Naive thymus-derived CD8-positive, alpha-beta T cell (primary cell): ENCODE measurements around the gene EXOC3. TPM values are rescaled to one million over a fixed set of nuclear protein-coding genes. Genes with fewer than 3 reads are reported as not detected.
A peak's percentile ranks its signal among the peaks of the same experiment; 100 is the strongest.

Experiments used
- ATAC-seq, 2 donors: fragments of 150-1000 bp; cut with Tn5 transposase in 1 of 2; sonication (Bioruptor Pico), chemical (Tn5 transposase) in 1 of 2; 1 replicate in 1 of 2; 2 replicates in 1 of 2; pipeline ENCODE4 v1.10.0; 2021; ENCODE audit warnings: mild to moderate bottlenecking in 2 of 2, moderate library complexity in 2 of 2
- POLR2A ChIA-PET: fragments of 350-600 bp; sonication (Branson Sonifier 250); formaldehyde crosslinking; loops from one replicate; lab custom pipeline; 2021; ENCODE audit warnings: antibody characterized with exemption; lab: Charles Lee
- DNase-seq, 10 donors: peaks; one replicate each; pipeline versions ENCODE4 v3.0.0 to v3.0.0-alpha.2; 2020 to 2022
- H3K27ac Mint-ChIP-seq, 10 donors: one replicate each; pipeline ENCODE4 v1.8.0; 2020 to 2022; ENCODE audit warnings: mild to moderate bottlenecking in 10 of 10, mixed read lengths in 10 of 10, moderate library complexity in 4 of 10, inconsistent platforms in 1 of 10
- H3K27me3 Mint-ChIP-seq, 5 donors: one replicate each; pipeline ENCODE4 v1.8.0; 2021 to 2022; ENCODE audit warnings: mixed read lengths in 5 of 5
- H3K36me3 Mint-ChIP-seq, 3 donors: one replicate each; pipeline ENCODE4 v1.8.0; 2020 to 2022; ENCODE audit warnings: mixed read lengths in 3 of 3, mild to moderate bottlenecking in 2 of 3, inconsistent platforms in 1 of 3
- H3K4me1 Mint-ChIP-seq, 4 donors: one replicate each; pipeline ENCODE4 v1.8.0; 2021 to 2022; ENCODE audit warnings: mixed read lengths in 4 of 4
- H3K4me3 Mint-ChIP-seq, 10 donors: one replicate each; pipeline ENCODE4 v1.8.0; 2020 to 2022; ENCODE audit warnings: mild to moderate bottlenecking in 10 of 10, mixed read lengths in 10 of 10, moderate library complexity in 6 of 10, inconsistent platforms in 1 of 10
- H3K9me3 Mint-ChIP-seq, 9 donors: one replicate each; pipeline ENCODE4 v1.8.0; 2020 to 2022; ENCODE audit warnings: mixed read lengths in 9 of 9, mild to moderate bottlenecking in 3 of 9, inconsistent platforms in 1 of 9, moderate library complexity in 1 of 9
- polyA plus RNA-seq, 3 donors: library from polyadenylated mRNA; unstranded; fragments of 300-500 nt; fragmentation: Illumina TruSeq; gene quantifications; one replicate each; pipeline ENCODE4 v1.2.3, GENCODE V29; 2021
- total RNA-seq, 8 experiments: library from RNA in 2 of 8; stranded (reverse) in 2 of 8; gene quantifications; one replicate each; pipeline ENCODE4 v1.2.3 and lab custom pipeline; 2021 to 2026

Gene EXOC3
- total and polyA plus RNA-seq, 5 experiments from 2014 or later, result 29.7 to 99.5 (median 57.1) TPM

DNA sequence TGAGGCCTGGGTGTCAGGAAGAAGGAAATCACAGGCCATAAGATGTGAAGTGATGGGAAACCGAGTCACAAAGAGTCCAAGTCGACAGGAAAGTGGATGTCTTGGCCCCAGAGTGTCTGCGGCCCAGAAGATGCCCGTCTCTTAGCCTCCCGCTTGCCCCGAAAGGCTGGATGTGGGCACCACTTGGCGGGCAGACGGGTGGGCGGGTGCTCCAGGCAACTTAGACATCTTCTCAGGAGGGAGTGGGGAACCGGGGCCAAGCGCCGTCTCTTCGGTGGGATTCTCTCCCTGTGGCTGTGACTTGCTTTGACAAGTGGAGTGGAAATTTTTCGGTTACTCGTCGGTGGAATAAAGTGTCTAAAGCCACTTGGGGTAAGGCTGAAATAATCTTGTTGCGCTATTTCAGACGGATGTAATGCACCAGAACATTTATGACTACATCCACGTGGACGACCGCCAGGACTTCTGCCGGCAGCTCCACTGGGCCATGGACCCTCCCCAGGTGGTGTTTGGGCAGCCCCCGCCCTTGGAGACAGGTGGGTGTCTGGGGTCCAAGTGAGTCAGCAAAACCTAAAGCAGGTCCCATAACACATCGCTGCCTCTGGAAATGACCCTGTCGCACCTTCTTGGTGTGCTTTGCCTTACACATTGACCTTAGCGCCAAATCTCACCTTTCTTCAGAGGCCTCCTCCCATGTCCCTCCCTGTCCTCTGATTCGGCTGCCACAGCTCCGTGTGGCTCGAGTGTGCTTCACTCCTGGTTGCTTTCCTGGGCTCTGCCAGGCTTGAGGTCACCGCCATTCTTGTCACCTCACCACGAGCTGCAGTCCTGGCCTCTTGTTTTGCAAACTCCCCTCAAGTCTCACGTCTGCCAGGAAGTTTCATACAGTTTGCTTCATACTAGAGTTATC lies 20.4 kb upstream of the EXOC3 start:
- H3K27ac Mint-ChIP-seq, result peak overlapping the region in 1 of 10 donors; percentile 74
- no peaks in the 10 kb centered on the region for H3K36me3 Mint-ChIP-seq
- no peak for ATAC-seq
- H3K27me3 Mint-ChIP-seq, result peaks cover 0 to 10% (median 6%) of the 10 kb centered on the region in 5 donors
- POLR2A ChIA-PET, result no interaction called here
- peaks cover 0 to 5% (median 0%) of the 10 kb centered on the region in 4 donors for H3K4me1 Mint-ChIP-seq
- no peak overlapping the region for H3K4me3 Mint-ChIP-seq
- no peaks in the 10 kb centered on the region for H3K9me3 Mint-ChIP-seq
- DNase-seq, result no peak

GRCh38 chr5:423233-423565 lies 19.8 kb upstream of the EXOC3 start:
- POLR2A ChIA-PET, result no interaction called here
- DNase-seq (no peak), ATAC-seq (no peak)
- Mint-ChIP-seq H3K4me3 (no peak overlapping the region), H3K27ac (no peak overlapping the region), H3K36me3 (no peaks in the 10 kb centered on the region), H3K27me3 (peaks cover 0 to 14% (median 6%) of the 10 kb centered on the region in 5 donors), H3K9me3 (no peaks in the 10 kb centered on the region), H3K4me1 (peaks cover 0 to 5% (median 0%) of the 10 kb centered on the region in 4 donors)

DNA sequence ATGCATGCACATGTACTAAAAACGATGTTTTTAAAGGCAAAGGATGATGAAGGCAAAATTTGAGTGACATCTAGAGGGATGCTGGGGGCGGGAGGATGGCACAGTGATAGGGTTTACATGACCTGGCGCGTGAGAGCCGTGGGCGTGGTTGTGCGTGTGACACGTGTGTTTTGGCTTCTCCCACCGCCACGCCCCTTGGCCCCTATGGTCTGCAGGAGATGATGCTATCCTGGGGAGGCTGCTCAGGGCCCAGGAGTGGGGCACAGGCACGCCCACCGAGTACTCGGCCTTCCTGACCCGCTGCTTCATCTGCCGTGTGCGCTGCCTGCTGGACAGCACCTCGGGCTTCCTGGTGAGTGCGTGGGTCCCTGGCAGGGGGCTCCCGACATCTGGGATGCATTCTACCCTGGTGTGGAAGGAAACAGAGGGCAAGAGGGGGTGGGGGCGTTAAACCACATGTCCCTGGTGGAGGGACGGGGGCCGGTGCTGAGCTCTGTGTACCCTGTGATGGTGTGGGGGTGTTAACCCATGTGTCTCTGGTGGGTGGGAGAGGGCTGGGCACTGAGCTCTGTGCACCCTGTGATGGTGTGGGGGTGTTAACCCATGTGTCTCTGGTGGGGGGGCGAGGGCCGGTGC lies 19.2 kb upstream of the EXOC3 start:
- peaks cover 0 to 5% (median 0%) of the 10 kb centered on the region in 4 donors for H3K4me1 Mint-ChIP-seq
- POLR2A ChIA-PET, result interaction anchor here (0.9 kb wide), 1 partner anchor 107 kb away, joined by 3 read pairs; no protein-coding TSS in a partner anchor
- DNase-seq, result no peak
- no peak overlapping the region for H3K4me3 Mint-ChIP-seq
- no peak for ATAC-seq
- no peaks in the 10 kb centered on the region for H3K36me3 Mint-ChIP-seq
- H3K27ac Mint-ChIP-seq, result no peak overlapping the region
- H3K27me3 Mint-ChIP-seq, result peaks cover 0 to 14% (median 6%) of the 10 kb centered on the region in 5 donors
- no peaks in the 10 kb centered on the region for H3K9me3 Mint-ChIP-seq

- Mint-ChIP-seq H3K36me3 (no peaks in the 10 kb centered on the region), H3K27me3 (peaks cover 0 to 14% (median 6%) of the 10 kb centered on the region in 5 donors), H3K9me3 (no peaks in the 10 kb centered on the region), H3K27ac (no peak overlapping the region), H3K4me3 (no peak overlapping the region), H3K4me1 (peaks cover 0 to 5% (median 0%) of the 10 kb centered on the region in 4 donors)
- no peak for ATAC-seq
- POLR2A ChIA-PET, result interaction anchor here (0.9 kb wide), 1 partner anchor 107 kb away, joined by 3 read pairs; no protein-coding TSS in a partner anchor
- peak in 1 of 10 donors; percentile 24 for DNase-seq
These were observed 18.5 kb upstream of the EXOC3 start for GRCh38 chr5:424301-425110.

GRCh38 chr5:425714-426113 lies 17.3 kb upstream of the EXOC3 start:
- Mint-ChIP-seq H3K27me3 (peaks cover 0 to 14% (median 6%) of the 10 kb centered on the region in 5 donors), H3K27ac (peak overlapping the region in 1 of 10 donors; percentile 5), H3K4me3 (no peak overlapping the region), H3K4me1 (peaks cover 0 to 5% (median 0%) of the 10 kb centered on the region in 4 donors), H3K36me3 (no peaks in the 10 kb centered on the region), H3K9me3 (no peaks in the 10 kb centered on the region)
- POLR2A ChIA-PET, result interaction anchor here (0.7 kb wide), 1 partner anchor 109 kb away, joined by 3 read pairs; no protein-coding TSS in a partner anchor
- peak in 4 of 10 donors; percentile 7 to 60 (median 18) for DNase-seq
- ATAC-seq, result peak; percentile 32 to 61

DNA sequence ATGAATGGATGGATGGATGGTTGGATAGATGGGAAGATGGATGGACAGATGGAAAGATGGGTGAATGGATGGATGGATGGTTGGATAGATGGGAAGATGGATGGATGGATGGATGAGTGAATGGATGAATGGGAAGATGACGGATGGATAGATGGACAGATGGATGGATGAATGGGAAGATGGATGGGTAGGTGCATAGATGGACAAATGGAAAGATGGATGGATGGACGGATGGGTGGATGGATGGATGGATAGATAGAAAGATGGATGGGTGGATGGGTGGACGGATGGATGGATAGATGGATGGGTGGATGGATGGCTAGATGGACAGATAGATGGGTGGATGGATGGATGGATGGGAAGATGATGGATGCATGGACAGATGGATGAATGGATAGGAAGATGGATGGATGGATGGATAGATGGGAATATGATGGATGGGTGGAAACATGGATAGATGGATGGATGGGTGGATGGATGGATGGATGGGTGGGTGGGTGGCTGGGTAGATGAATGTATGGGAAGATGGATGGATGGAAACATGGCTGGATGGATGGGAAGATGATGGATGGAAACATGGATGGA lies 16.5 kb upstream of the EXOC3 start:
- DNase-seq, result no peak
- Mint-ChIP-seq H3K4me3 (no peak overlapping the region), H3K27ac (no peak overlapping the region)

DNA sequence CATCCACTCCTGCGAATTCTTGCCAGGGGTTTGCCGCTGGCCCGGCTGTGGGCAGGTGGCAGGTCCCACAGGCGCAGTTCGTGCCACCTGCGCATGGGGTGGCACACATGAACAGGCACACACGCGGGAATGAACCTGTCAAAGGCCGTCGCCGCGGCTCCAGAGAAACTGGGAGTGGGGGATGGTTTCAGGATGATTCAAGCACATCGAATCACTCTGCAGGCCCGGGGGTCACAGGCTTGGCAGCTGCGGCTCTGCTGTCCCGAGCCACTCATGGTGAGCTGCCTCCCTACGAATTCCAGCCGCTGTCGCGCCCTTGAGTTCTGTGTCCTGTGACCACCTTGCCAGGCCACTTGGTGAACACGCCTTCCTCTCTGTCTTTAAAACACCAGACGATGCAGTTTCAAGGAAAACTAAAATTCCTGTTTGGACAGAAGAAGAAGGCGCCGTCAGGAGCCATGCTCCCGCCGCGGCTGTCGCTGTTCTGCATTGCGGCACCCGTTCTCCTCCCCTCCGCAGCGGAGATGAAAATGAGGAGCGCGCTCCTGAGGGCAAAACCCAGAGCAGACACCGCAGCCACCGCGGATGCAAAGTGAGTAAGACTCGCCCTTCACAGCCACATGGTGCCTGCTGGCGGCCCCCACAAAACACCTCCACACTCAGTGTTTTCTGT lies 15.4 kb upstream of the EXOC3 start:
- H3K27ac Mint-ChIP-seq, result no peak overlapping the region
- no peak overlapping the region for H3K4me3 Mint-ChIP-seq
- no peak for ATAC-seq
- H3K4me1 Mint-ChIP-seq, result peaks cover 0 to 5% (median 0%) of the 10 kb centered on the region in 4 donors
- H3K27me3 Mint-ChIP-seq, result peaks cover 0 to 14% (median 6%) of the 10 kb centered on the region in 5 donors
- no peaks in the 10 kb centered on the region for H3K9me3 Mint-ChIP-seq
- no peaks in the 10 kb centered on the region for H3K36me3 Mint-ChIP-seq
- DNase-seq, result peak in 1 of 10 donors; percentile 9
- POLR2A ChIA-PET, result no interaction called here

More for the DNA sequence above, 16.5 kb upstream of the EXOC3 start:
- H3K9me3 Mint-ChIP-seq, result no peaks in the 10 kb centered on the region
- no peak for ATAC-seq
- H3K36me3 Mint-ChIP-seq, result no peaks in the 10 kb centered on the region
- peaks cover 0 to 5% (median 0%) of the 10 kb centered on the region in 4 donors for H3K4me1 Mint-ChIP-seq
- peaks cover 0 to 14% (median 6%) of the 10 kb centered on the region in 5 donors for H3K27me3 Mint-ChIP-seq
- POLR2A ChIA-PET, result interaction anchor here (0.7 kb wide), 1 partner anchor 110 kb away, joined by 3 read pairs; no protein-coding TSS in a partner anchor

GRCh38 chr5:428219-428618 lies 14.8 kb upstream of the EXOC3 start:
- Mint-ChIP-seq H3K4me3 (no peak overlapping the region), H3K27me3 (peaks cover 0 to 14% (median 6%) of the 10 kb centered on the region in 5 donors), H3K36me3 (no peaks in the 10 kb centered on the region), H3K4me1 (peaks cover 0 to 5% (median 0%) of the 10 kb centered on the region in 4 donors), H3K9me3 (no peaks in the 10 kb centered on the region), H3K27ac (no peak overlapping the region)
- POLR2A ChIA-PET, result no interaction called here
- no peak for ATAC-seq
- DNase-seq, result no peak

DNA sequence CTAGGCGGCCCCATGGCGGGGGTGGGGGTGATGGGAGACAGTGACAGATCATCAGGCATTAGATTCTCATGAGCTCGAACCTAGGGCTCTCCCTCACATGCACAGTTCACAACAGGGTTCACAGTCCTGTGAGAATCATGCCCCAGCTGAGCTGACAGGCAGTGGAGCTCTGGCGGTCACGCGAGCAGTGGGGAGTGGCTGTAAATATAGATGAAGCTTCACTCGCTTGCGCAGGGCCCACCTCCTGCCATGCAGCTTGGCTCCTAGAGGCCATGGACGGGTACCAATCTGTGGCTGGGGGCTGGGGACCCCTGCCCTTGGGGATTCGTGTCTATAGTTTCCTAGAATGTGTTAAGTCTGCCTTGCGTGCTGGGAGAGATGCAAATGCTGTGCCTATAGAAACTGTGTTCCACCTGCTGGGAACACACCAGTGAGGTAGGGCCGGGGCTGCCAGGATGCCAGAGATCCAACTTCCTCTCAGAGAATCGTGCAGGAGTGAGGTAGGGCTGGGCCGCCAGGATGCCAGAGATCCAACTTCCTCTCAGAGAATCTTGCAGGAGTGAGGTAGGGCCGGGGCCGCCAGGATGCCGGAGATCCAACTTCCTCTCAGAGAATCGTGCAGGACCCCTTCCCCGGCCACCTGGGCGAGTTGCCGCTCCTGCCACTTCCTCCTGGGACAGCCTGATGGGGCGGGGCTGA lies 14.1 kb upstream of the EXOC3 start:
- Mint-ChIP-seq H3K4me1 (peaks cover 0 to 5% (median 0%) of the 10 kb centered on the region in 4 donors), H3K27ac (no peak overlapping the region), H3K36me3 (no peaks in the 10 kb centered on the region), H3K4me3 (no peak overlapping the region), H3K27me3 (peaks cover 0 to 14% (median 6%) of the 10 kb centered on the region in 5 donors), H3K9me3 (no peaks in the 10 kb centered on the region)
- POLR2A ChIA-PET, result no interaction called here
- no peak for ATAC-seq
- peak in 2 of 10 donors; percentile 7 to 48 for DNase-seq

GRCh38 chr5:429453-430188 lies 13.4 kb upstream of the EXOC3 start:
- POLR2A ChIA-PET, result no interaction called here
- Mint-ChIP-seq H3K4me1 (peaks cover 0 to 5% (median 0%) of the 10 kb centered on the region in 4 donors), H3K27me3 (peaks cover 0 to 14% (median 6%) of the 10 kb centered on the region in 5 donors), H3K27ac (no peak overlapping the region), H3K9me3 (no peaks in the 10 kb centered on the region), H3K4me3 (no peak overlapping the region), H3K36me3 (no peaks in the 10 kb centered on the region)
- DNase-seq (peak in 2 of 10 donors; percentile 15 to 58), ATAC-seq (no peak)
